SK-N-MC (cell line): Measurements from ENCODE around the gene THADA.

Source experiments
- EZH2 ChIP-seq: fragments of 200-600 bp; sonication (generic); IDR thresholded peaks from one replicate; pipeline ENCODE4 v1.6.1; 2017; ENCODE audit warnings: antibody characterized with exemption
- POLR2AphosphoS5 ChIP-seq: IDR thresholded peaks from 2 replicates; pipeline ENCODE4 v1.6.1; 2012; ENCODE audit warnings: mild to moderate bottlenecking, low read depth, low read length, borderline replicate concordance

DNA sequence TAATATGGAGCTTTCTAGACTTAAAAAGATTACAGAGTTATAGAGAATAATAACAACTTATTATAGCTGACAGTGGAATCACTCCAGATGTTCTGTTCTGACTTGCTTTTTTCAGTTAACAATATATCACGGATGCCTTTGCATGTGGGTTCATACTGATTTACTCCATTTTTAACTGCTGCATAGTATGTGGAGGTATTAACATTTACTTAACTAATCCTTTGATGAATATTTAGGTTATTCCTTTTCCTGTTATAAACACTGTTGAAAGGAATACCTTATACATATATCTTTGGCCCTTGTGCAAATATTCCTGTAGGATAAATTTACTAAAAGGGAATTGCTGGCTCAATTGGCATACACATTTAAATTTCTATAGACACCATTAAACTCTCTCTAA is 336.3 kb downstream of the THADA start:
- TF ChIP-seq POLR2AphosphoS5, result no peak
- no peak for TF ChIP-seq EZH2
